Activated naive CD8-positive, alpha-beta T cell treated with anti-CD3 and anti-CD28 coated beads, Interleukin-2, amount 10 ng/mL, durations not matched to agents 7 days and 5 days (primary cell): ENCODE measurements around the gene MTFMT. TPM values are rescaled to one million over a fixed set of nuclear protein-coding genes. Genes with fewer than 3 reads are reported as not detected.

Source experiments
- ATAC-seq: fragments of 150-1000 bp; cut with Tn5 transposase; one replicate; pipeline ENCODE4 v1.10.0; 2021; ENCODE audit warnings: low read depth, moderate library complexity
- POLR2A ChIA-PET: fragments of 350-600 bp; sonication (Branson Sonifier 250); formaldehyde crosslinking; loops from one replicate; lab custom pipeline; 2021; ENCODE audit warnings: antibody characterized with exemption; lab: Charles Lee
- DNase-seq: peaks from one replicate; pipeline ENCODE4 v3.0.0; 2021
- H3K27ac Mint-ChIP-seq: one replicate; pipeline ENCODE4 v1.8.0; 2022; ENCODE audit warnings: mild to moderate bottlenecking, mixed read lengths
- H3K27me3 Mint-ChIP-seq: one replicate; pipeline ENCODE4 v1.8.0; 2022; ENCODE audit warnings: mild to moderate bottlenecking, moderate library complexity, mixed read lengths
- H3K36me3 Mint-ChIP-seq: one replicate; pipeline ENCODE4 v1.8.0; 2021; ENCODE audit warnings: mild to moderate bottlenecking, mixed read lengths
- H3K4me1 Mint-ChIP-seq: one replicate; pipeline ENCODE4 v1.8.0; 2021; ENCODE audit warnings: mixed read lengths
- H3K4me3 Mint-ChIP-seq: one replicate; pipeline ENCODE4 v1.8.0; 2022; ENCODE audit warnings: mild to moderate bottlenecking, moderate library complexity, mixed read lengths
- H3K9me3 Mint-ChIP-seq: one replicate; pipeline ENCODE4 v1.8.0; 2021; ENCODE audit warnings: mixed read lengths
- total RNA-seq, 2 experiments: library from RNA; stranded (reverse); gene quantifications; one replicate each; pipeline ENCODE4 v1.2.3, GENCODE V29; 2021

The MTFMT gene
- total RNA-seq, 2 experiments from 2014 or later = 19.8 to 21.3 TPM

DNA sequence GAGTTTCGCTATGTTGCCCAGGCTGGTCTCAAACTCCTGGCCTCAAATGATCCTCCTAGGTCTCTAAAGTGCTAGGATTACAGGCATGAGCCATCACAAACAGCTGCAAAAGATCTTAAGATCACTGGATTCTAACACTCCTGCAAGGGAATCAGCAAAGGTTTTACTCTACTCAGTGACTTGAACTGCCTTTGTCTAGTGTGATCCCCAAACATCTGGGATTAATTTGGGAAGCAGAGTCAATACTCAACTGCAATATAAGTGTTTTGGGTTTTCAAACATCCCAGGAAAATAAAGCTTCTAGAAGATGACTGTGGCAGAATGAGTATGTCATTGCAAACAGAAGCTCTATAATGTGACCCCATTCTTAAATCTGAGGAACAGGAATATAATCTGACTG lies 47.0 kb downstream of the MTFMT start:
- H3K4me3 Mint-ChIP-seq = no peak overlapping the region
- no peaks in the 10 kb centered on the region for H3K27me3 Mint-ChIP-seq
- no peaks in the 10 kb centered on the region for H3K9me3 Mint-ChIP-seq
- peaks cover 14% of the 10 kb centered on the region for H3K36me3 Mint-ChIP-seq
- POLR2A ChIA-PET = no interaction called here
- no peak for DNase-seq
- H3K27ac Mint-ChIP-seq = no peak overlapping the region
- ATAC-seq = no peak
- peaks cover 20% of the 10 kb centered on the region for H3K4me1 Mint-ChIP-seq

DNA sequence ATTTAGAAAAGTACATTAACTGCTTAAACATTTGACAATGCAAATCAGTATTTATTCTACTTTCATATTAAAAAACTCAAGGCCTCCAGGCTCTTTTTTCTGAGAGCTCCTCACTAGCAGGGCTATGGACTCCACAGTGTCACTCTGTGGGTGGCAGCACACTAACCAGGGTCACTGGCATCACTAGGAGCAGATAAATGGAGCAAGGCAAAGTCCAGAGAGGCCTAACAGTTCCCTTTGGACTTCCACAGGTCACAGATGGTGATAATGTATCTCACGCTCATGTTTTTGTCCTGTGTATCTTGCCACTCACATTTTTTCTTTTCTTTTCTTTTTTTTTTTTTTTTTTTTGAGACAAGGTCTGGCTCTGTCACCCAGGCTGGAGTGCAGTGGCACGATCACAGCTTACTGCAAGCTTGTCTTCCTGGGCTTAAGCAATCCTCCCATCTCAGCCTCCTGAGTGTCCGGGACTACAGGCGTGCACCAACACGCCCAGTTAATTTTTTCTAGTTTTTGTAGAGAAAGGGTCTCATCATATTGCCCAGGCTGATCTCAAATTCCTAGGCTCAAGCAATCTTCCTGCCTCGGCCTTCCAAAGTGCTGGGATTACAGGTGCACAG lies 47.5 kb downstream of the MTFMT start:
- Mint-ChIP-seq H3K27me3 (no peaks in the 10 kb centered on the region), H3K4me3 (no peak overlapping the region), H3K27ac (no peak overlapping the region), H3K4me1 (peaks cover 16% of the 10 kb centered on the region), H3K36me3 (peaks cover 14% of the 10 kb centered on the region), H3K9me3 (no peaks in the 10 kb centered on the region)
- ATAC-seq = no peak
- POLR2A ChIA-PET = no interaction called here
- no peak for DNase-seq

DNA sequence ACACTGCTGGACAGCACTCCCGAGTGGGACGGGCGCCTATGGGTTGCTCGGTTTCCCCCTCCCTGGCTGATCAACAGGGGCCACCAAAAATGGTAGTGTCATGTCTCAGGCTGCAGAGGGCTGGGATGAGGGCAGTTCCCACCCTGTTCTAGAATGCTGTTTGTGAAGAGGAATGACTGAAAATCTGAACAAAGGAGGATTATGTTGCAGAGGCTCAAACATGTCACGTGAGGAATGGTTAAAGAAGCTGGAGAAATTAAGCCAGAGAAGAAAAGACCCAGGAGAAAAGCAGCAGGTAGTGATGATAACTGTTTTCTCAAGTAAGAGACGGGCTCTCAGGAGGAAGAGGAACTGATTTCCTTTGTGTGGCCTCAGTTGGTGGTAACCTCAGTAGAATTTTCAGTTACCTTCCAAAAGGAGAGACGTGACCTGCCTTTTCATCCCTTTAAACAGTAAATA lies 50.2 kb downstream of the MTFMT start:
- Mint-ChIP-seq H3K36me3 (peaks cover 11% of the 10 kb centered on the region), H3K27me3 (no peaks in the 10 kb centered on the region), H3K9me3 (no peaks in the 10 kb centered on the region), H3K4me3 (no peak overlapping the region), H3K27ac (no peak overlapping the region), H3K4me1 (peaks cover 7% of the 10 kb centered on the region)
- DNase-seq (no peak), ATAC-seq (no peak)
- POLR2A ChIA-PET = no interaction called here

DNA sequence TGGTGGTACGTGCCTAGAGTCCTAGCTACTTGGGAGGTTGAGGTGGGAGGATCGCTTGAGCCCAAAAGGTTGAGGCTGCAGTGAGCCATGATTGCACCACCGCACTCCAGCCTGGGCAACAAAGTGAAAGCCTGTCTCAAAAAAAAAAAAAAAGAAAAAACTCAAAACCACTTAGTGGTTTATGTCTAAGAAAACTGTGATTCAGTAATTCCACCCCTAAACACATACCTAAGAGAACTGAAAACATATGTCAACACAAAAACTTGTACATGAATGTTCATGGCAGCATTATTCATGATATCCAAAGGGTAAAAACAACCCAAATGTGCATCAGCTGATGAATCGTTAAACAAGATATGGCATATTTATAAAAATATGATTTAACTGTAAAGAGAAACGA lies 54.0 kb downstream of the MTFMT start:
- peaks cover 9% of the 10 kb centered on the region for H3K36me3 Mint-ChIP-seq
- H3K27me3 Mint-ChIP-seq = no peaks in the 10 kb centered on the region
- ATAC-seq = no peak
- H3K4me3 Mint-ChIP-seq = no peak overlapping the region
- no peaks in the 10 kb centered on the region for H3K9me3 Mint-ChIP-seq
- peaks cover 2% of the 10 kb centered on the region for H3K4me1 Mint-ChIP-seq
- no peak for DNase-seq
- no peak overlapping the region for H3K27ac Mint-ChIP-seq
- POLR2A ChIA-PET = no interaction called here

DNA sequence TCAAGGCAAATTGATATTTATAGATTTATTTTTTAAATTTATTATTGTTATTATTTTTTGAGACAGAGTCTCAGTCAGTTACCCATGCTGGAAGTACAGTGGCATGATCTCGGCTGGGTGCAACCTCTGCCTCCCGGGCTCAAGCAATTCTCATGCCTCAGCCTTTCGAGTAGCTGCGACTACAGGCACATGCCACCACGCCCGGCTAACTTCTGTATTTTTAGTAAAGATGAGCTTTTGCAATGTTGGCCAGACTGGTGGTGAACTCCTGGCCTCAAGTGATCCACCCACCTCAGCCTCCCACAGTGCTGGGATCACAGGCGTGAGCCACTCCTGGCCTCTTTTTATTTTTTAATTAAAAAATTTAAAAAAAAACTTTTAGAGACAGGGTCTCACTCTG lies 58.7 kb downstream of the MTFMT start:
- H3K27ac Mint-ChIP-seq = no peak overlapping the region

DNA sequence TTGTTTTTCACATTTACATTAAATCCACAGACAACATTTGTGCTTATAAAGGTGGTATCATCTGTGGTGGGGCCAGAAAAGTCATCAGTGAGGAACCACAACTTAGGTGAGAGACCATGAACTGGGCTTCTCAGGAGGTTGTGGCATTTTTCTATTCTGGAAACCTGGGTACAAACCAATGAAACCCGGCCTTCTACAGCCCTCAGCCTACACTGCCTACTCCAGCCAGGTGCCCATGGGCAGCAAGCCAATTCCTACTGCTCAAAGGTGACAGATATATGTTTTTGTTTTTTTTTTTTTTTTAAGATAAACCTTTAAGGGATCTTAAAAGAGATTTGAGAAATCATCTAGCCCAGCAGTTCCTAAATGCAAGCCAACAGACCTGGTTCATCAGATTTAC lies 60.0 kb downstream of the MTFMT start:
- Mint-ChIP-seq H3K9me3 (no peaks in the 10 kb centered on the region), H3K27ac (no peak overlapping the region), H3K4me1 (no peaks in the 10 kb centered on the region), H3K4me3 (no peak overlapping the region), H3K36me3 (peaks cover 24% of the 10 kb centered on the region), H3K27me3 (no peaks in the 10 kb centered on the region)
- POLR2A ChIA-PET = no interaction called here
- ATAC-seq = no peak
- no peak for DNase-seq

More for the DNA sequence above, 58.7 kb downstream of the MTFMT start:
- POLR2A ChIA-PET = no interaction called here
- Mint-ChIP-seq H3K4me3 (no peak overlapping the region), H3K27me3 (no peaks in the 10 kb centered on the region), H3K4me1 (peaks cover 2% of the 10 kb centered on the region), H3K9me3 (no peaks in the 10 kb centered on the region), H3K36me3 (peaks cover 16% of the 10 kb centered on the region)
- ATAC-seq (no peak), DNase-seq (no peak)

DNA sequence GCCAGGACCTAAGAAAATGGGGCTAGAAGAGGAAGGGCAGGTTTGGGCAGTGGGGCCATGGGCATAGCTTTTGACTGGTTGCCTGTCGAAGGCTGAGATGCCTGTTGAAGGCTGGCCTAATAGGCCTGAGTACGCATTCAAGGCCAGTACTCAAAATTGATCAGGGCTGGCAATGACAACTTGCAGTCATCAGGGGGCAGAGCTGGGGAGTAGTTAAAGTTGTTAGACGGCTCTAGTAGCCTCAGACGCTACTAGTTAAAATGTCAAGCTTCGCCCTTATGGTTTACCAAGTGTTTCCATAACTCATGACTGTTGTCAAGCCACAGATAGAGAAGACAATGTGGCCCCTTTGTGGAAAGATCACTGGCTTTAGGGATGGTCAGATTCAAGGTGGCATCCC lies 68.4 kb downstream of the MTFMT start:
- Mint-ChIP-seq H3K9me3 (no peaks in the 10 kb centered on the region), H3K4me1 (no peaks in the 10 kb centered on the region), H3K4me3 (no peak overlapping the region), H3K27ac (no peak overlapping the region), H3K27me3 (no peaks in the 10 kb centered on the region), H3K36me3 (peaks cover 42% of the 10 kb centered on the region)
- DNase-seq (no peak), ATAC-seq (no peak)
- POLR2A ChIA-PET = no interaction called here

DNA sequence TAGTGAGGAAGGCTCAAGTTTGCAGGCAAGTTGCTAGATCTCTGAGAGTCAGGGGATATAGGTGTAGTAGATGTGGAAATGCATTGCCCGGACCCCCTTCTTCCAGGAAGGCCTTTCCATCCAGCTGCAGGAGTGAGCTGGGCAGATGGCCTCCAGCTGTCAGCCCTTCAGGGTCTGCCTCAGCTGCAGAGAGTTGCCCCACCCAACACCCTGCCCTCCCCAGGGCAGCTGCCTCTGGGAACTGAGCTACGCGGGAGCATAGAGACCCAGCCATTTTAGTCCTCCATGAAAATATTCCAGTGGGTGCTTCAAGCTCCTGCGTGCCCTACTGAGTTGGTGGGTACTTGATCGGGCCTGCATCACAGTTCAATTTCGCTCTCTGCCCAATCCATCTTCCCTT lies 69.3 kb downstream of the MTFMT start:
- H3K27me3 Mint-ChIP-seq = no peaks in the 10 kb centered on the region
- peaks cover 46% of the 10 kb centered on the region for H3K36me3 Mint-ChIP-seq
- POLR2A ChIA-PET = no interaction called here
- H3K27ac Mint-ChIP-seq = peak overlapping the region; percentile 6
- no peak overlapping the region for H3K4me3 Mint-ChIP-seq
- H3K4me1 Mint-ChIP-seq = no peaks in the 10 kb centered on the region
- ATAC-seq = no peak
- no peak for DNase-seq
- H3K9me3 Mint-ChIP-seq = no peaks in the 10 kb centered on the region

DNA sequence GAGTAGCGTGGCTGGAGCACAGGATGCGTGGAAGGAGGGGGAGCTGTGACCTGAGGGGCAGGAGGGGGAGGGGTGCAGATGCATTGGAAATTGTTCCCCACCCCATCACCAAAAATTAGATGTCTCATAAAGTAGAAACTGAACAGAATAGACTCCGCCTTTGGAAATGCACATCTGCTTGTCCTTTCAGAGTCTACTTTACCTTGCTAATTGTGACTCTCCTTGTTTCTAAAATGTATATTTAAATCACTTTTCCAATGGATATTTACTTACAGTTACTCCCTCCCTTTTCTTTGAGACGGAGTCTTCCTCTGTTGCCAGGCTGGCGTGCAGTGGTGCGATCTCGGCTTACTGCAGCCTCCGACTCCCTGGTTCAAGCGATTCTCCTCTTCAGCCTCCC lies 70.3 kb downstream of the MTFMT start:
- ATAC-seq (no peak), DNase-seq (no peak)
- Mint-ChIP-seq H3K36me3 (peaks cover 45% of the 10 kb centered on the region), H3K9me3 (no peaks in the 10 kb centered on the region), H3K27me3 (no peaks in the 10 kb centered on the region), H3K4me3 (no peak overlapping the region), H3K4me1 (no peaks in the 10 kb centered on the region), H3K27ac (no peak overlapping the region)
- POLR2A ChIA-PET = no interaction called here

DNA sequence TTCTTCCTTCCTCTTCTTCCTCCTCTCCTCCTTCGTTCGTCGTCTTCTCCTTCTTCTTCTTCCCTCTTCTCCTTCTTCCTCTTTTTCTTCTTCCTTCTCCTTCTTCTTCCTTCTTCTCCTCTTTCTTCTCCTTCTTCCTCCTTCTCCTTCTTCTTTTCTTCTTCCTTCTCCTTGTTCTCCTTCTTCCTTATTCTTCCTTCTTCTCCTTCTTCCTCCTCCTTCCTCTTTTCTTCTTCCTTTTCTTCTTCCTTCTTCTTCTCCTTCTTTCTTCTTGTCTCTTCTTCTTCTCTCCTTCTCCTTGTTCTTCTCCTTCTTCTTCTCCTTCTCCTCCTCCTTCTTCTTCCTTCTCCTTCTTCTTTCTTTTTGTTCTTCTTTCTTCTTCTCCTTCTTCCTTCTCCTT lies 75.0 kb downstream of the MTFMT start:
- POLR2A ChIA-PET = no interaction called here
- no peaks in the 10 kb centered on the region for H3K27me3 Mint-ChIP-seq
- no peaks in the 10 kb centered on the region for H3K9me3 Mint-ChIP-seq
- peaks cover 7% of the 10 kb centered on the region for H3K4me1 Mint-ChIP-seq
- H3K36me3 Mint-ChIP-seq = peaks cover 20% of the 10 kb centered on the region
- DNase-seq = no peak
- no peak overlapping the region for H3K27ac Mint-ChIP-seq
- ATAC-seq = no peak
- no peak overlapping the region for H3K4me3 Mint-ChIP-seq

DNA sequence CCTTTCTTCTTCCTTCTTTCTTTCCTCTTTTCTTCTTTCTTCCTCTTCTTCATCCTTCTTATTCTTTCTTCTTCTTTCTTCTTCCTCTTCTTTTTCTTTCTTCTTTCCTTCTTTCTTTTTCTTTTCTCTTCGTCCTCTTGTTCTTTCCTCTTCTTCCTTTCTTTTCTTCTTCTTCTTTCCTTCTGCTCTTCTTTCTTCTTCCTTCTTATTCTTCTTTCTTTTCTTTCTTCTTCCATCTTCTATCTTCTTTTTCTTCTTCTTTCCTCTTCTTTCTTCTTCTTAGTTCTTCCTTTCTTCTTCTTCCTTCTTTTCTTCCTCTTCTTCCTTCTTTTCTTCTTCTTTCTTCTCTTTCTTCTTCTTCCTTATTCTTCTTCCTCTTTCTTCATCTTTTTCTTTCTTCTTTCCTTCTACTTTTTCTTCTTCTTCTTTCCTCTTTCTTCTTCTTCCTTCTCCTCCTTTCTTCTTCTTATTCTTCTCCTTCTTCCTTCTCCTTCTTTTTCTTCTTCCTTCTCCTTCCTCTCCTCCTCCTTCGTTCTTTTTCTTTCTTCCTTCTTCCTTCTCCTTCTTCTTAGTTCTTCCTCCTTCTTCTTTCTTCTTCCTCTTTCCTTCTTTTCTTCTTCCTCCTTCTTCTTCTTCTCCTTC lies 77.5 kb downstream of the MTFMT start:
- H3K36me3 Mint-ChIP-seq = peaks cover 15% of the 10 kb centered on the region
- DNase-seq (no peak), ATAC-seq (no peak)
- no peak overlapping the region for H3K4me3 Mint-ChIP-seq
- POLR2A ChIA-PET = no interaction called here
- peak overlapping the region; percentile 39 for H3K27ac Mint-ChIP-seq
- H3K4me1 Mint-ChIP-seq = peaks cover 7% of the 10 kb centered on the region
- H3K27me3 Mint-ChIP-seq = no peaks in the 10 kb centered on the region
- H3K9me3 Mint-ChIP-seq = no peaks in the 10 kb centered on the region

Other genes with a start within 250 kb of the MTFMT start
- 10 to 100 TPM; 45.8 to 49.7 TPM for gene PIF1, start 204.0 kb downstream of the MTFMT start, total RNA-seq
- 10 to 100 TPM; 25.4 to 25.7 TPM for gene PLEKHO2, start 187.7 kb downstream of the MTFMT start, total RNA-seq
- gene ANKDD1A, start 117.7 kb downstream of the MTFMT start, total RNA-seq = 10 to 100 TPM; 10.9 to 12.6 TPM
- gene SPG21, start 39.7 kb downstream of the MTFMT start, total RNA-seq = 10 to 100 TPM; 55.1 to 57.0 TPM
- not detected for gene SLC51B, start 15.7 kb upstream of the MTFMT start, total RNA-seq
- not detected for gene RASL12, start 38.4 kb upstream of the MTFMT start, total RNA-seq
- not detected for gene KBTBD13, start 47.1 kb upstream of the MTFMT start, total RNA-seq
- gene UBAP1L, start 85.6 kb upstream of the MTFMT start, total RNA-seq = 1 to 10 TPM; 6.1 to 7.2 TPM
- 10 to 100 TPM; 39.4 to 42.2 TPM for gene PDCD7, start 104.2 kb upstream of the MTFMT start, total RNA-seq
- gene CLPX, start 155.7 kb upstream of the MTFMT start, total RNA-seq = 10 to 100 TPM; 45.8 to 47.4 TPM
- under 1 TPM; 0.17 TPM for gene CILP, start 181.8 kb upstream of the MTFMT start, total RNA-seq